ENCODE data around the gene FANCC. TPM values are rescaled to one million over a fixed set of nuclear protein-coding genes. Genes with fewer than 3 reads are reported as not detected.

FANCC gene
- total and polyA plus RNA-seq, 5 donors from 2014 or later: 2.8 to 7.5 (median 5.4) TPM

DNA sequence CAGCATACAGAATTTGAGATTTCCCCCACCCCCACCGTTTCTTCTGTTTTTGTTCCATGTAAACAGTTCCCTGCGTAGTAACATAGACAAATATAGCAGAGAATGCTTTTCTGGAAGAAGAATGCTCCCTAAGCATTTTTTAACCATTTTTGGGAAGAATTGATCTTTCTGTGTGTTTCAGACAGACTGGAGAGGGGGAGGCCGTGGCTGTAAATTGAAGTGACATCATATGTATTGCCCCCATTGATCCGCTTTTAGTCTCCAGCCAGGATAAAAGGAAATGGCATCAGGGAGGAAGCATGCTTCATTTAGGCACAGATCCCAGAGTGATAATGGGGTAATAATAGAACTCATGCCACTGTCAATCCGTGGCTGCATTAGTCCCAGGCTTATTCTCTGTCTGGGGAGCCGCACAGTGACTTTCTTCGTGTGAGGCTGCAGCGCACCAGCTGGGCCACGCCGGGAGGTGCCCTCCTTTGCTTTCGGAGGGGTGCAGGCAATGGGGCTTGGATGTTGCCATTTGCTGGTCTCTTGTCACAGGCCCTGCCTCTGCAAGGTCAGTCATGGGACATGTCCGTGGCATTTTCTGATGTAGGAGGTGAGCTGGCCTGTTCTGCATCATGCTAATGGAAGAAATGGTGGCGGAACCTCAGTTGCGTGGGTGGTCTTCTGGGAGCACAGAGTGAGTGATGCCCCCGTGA lies 261.5 kb downstream of the FANCC start:
- DNase-seq (no peak), ATAC-seq (ENCODE audit: low read depth in 2 of 2) (no peak)
- Histone ChIP-seq H3K27me3 (ENCODE audit: control insufficient read depth, insufficient read depth, low read length) (no peaks in the 10 kb centered on the region), H3K4me3 (ENCODE audit: low read depth, low read length) (no peak overlapping the region), H3K36me3 (ENCODE audit: control insufficient read depth, insufficient read depth, low read length) (no peaks in the 10 kb centered on the region), H3K9me3 (ENCODE audit: control insufficient read depth in 2 of 2, low read length in 2 of 2) (no peaks in the 10 kb centered on the region), H3K27ac (ENCODE audit: insufficient read depth, low read length, poor library complexity, severe bottlenecking) (no peak overlapping the region), H3K4me1 (ENCODE audit: control insufficient read depth, insufficient read depth, low read length, poor library complexity, severe bottlenecking) (no peaks in the 10 kb centered on the region)
- Mint-ChIP-seq H3K36me3 (no peaks in the 10 kb centered on the region), H3K4me3 (no peak overlapping the region), H3K4me1 (peaks cover 0 to 4% (median 0%) of the 10 kb centered on the region in 4 donors), H3K27me3 (no peaks in the 10 kb centered on the region), H3K9me3 (no peaks in the 10 kb centered on the region), H3K27ac (no peak overlapping the region)

DNA sequence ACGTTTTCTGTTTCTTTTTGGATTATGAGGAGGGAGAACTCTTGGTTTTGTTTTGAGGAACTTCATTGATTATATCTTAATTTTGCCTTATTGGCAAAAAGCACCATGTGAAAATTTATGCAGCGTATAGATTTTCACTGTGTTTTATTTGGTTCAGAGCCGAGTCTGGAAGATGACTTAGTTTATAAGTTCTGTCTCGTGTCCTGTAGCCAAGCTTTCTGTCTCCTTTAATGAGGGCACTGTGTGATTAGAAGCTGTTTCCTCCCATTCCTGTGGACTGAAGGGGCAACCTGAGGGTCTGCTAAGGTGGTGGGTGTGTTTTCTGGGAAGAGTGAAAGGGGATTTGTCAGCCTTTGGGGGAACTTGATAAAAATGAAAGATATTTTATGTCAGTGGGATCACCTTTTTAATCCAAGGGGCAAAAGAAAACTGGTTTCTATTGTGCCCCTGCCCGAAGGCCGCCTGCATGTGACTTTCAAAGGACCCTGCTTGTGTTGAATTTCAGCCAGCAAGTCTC lies 262.1 kb downstream of the FANCC start:
- no peak for DNase-seq

DNA sequence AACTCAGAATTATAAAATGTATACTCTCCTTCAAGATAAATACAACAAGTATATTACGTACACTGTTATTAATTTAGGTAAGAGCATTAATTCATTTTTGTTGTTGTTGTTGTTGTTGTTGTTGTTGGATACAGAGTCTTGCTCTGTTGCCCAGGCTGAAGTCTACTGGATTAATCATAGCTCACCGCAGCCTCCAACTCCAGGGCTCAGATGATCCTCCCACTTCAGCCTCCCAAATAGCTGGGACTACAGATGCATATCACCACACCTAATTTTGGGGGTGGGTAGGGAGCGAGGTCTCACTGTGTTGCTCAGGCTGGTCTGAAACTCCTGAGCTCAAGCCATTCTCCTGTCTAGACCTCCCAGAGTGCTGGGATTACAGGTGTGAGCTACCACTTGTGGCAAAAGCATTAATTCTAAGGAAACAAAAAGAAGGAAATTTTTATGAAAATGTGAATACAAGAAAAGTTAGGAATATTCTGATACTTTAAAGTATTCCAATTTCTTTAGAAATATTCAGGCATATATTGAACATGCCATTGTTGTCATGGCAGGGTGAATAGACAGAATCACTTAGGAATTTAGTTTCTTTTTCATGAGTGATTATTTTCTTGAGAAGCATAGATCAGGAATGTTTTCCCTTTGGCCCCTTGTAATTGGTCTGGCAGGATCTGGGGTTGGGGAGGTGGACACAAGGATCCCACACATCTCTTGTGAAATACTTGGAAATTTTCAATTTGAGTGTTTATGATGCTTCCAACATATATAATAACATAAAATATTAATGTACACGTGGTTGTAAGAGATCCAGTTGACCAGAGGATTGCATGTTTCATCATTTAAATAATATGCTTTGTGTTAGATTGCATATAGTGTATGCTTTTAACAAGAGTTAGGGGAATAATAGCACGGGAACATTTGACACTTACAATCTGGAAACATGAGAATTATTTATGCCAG lies 263.6 kb downstream of the FANCC start:
- Mint-ChIP-seq H3K27me3 (peaks cover 14% of the 10 kb centered on the region), H3K9me3 (peaks cover 0 to 1% (median 0%) of the 10 kb centered on the region in 7 donors), H3K36me3 (no peaks in the 10 kb centered on the region), H3K4me1 (peaks cover 2 to 4% (median 3%) of the 10 kb centered on the region in 4 donors), H3K27ac (no peak overlapping the region), H3K4me3 (no peak overlapping the region)
- ATAC-seq (ENCODE audit: low read depth in 2 of 2) (no peak), DNase-seq (no peak)
- H3K27me3 ChIP-seq (ENCODE audit: control insufficient read depth, insufficient read depth, low read length): peaks cover 5% of the 10 kb centered on the region
- no peaks in the 10 kb centered on the region for H3K9me3 ChIP-seq (ENCODE audit: control insufficient read depth in 2 of 2, low read length in 2 of 2)
- H3K36me3 ChIP-seq (ENCODE audit: control insufficient read depth, insufficient read depth, low read length): no peaks in the 10 kb centered on the region
- no peak overlapping the region for H3K27ac ChIP-seq (ENCODE audit: insufficient read depth, low read length, poor library complexity, severe bottlenecking)
- H3K4me1 ChIP-seq (ENCODE audit: control insufficient read depth, insufficient read depth, low read length, poor library complexity, severe bottlenecking): peaks cover 2% of the 10 kb centered on the region
- H3K4me3 ChIP-seq (ENCODE audit: low read depth, low read length): no peak overlapping the region

More for the DNA sequence above, 262.1 kb downstream of the FANCC start:
- peaks cover 0 to 1% (median 0%) of the 10 kb centered on the region in 7 donors for H3K9me3 Mint-ChIP-seq
- H3K4me3 Mint-ChIP-seq: no peak overlapping the region
- H3K27ac Mint-ChIP-seq: no peak overlapping the region
- ATAC-seq (ENCODE audit: low read depth in 2 of 2): no peak
- no peak overlapping the region for H3K27ac ChIP-seq (ENCODE audit: insufficient read depth, low read length, poor library complexity, severe bottlenecking)
- no peaks in the 10 kb centered on the region for H3K36me3 ChIP-seq (ENCODE audit: control insufficient read depth, insufficient read depth, low read length)
- H3K4me1 ChIP-seq (ENCODE audit: control insufficient read depth, insufficient read depth, low read length, poor library complexity, severe bottlenecking): no peaks in the 10 kb centered on the region
- H3K9me3 ChIP-seq (ENCODE audit: control insufficient read depth in 2 of 2, low read length in 2 of 2): no peaks in the 10 kb centered on the region
- peaks cover 2% of the 10 kb centered on the region for H3K27me3 ChIP-seq (ENCODE audit: control insufficient read depth, insufficient read depth, low read length)
- peaks cover 0 to 4% (median 0%) of the 10 kb centered on the region in 4 donors for H3K4me1 Mint-ChIP-seq
- H3K4me3 ChIP-seq (ENCODE audit: low read depth, low read length): no peak overlapping the region
- no peaks in the 10 kb centered on the region for H3K36me3 Mint-ChIP-seq
- no peaks in the 10 kb centered on the region for H3K27me3 Mint-ChIP-seq

DNA sequence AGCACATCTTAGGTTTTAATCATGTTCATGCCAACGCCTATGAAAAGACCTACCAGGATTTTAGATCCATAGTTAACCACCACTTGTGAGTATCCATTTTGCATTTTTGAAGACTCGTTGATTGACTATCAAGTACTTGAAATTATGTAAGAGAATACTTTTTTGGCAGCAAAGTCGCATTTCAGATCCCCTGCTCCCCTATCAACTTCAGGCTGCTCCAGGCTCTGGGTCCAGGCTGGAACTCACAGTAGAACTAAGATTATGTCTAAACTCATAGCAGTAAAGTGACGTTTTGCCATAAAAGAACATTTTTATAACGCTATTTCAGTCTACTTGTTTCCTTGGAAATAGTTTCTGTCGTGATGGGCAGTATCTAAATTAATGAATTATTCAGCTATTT lies 267.7 kb downstream of the FANCC start:
- Mint-ChIP-seq H3K9me3 (peaks cover 0 to 2% (median 0%) of the 10 kb centered on the region in 7 donors), H3K36me3 (no peaks in the 10 kb centered on the region), H3K27me3 (peaks cover 17% of the 10 kb centered on the region), H3K4me3 (no peak overlapping the region), H3K4me1 (peaks cover 4 to 10% (median 6%) of the 10 kb centered on the region in 4 donors), H3K27ac (no peak overlapping the region)
- H3K4me1 ChIP-seq (ENCODE audit: control insufficient read depth, insufficient read depth, low read length, poor library complexity, severe bottlenecking): peaks cover 12% of the 10 kb centered on the region
- no peaks in the 10 kb centered on the region for H3K9me3 ChIP-seq (ENCODE audit: control insufficient read depth in 2 of 2, low read length in 2 of 2)
- ATAC-seq (ENCODE audit: low read depth in 2 of 2) (no peak), DNase-seq (no peak)
- H3K4me3 ChIP-seq (ENCODE audit: low read depth, low read length): no peak overlapping the region
- no peaks in the 10 kb centered on the region for H3K36me3 ChIP-seq (ENCODE audit: control insufficient read depth, insufficient read depth, low read length)
- peaks cover 13% of the 10 kb centered on the region for H3K27me3 ChIP-seq (ENCODE audit: control insufficient read depth, insufficient read depth, low read length)
- no peak overlapping the region for H3K27ac ChIP-seq (ENCODE audit: insufficient read depth, low read length, poor library complexity, severe bottlenecking)

Other genes with a start within 250 kb of the FANCC start
- gene PTCH1, start 199.3 kb upstream of the FANCC start, total RNA-seq: 11.8 TPM
- 10 to 100 TPM in 1 of 4 donors, 1 to 10 TPM in 3; 3.5 to 10.6 (median 6.0) TPM for gene PTCH1, start 199.3 kb upstream of the FANCC start, polyA plus RNA-seq

Data from CD4-positive, CD25-positive, alpha-beta regulatory T cell (primary cell).